Ishikawa (cell line): ENCODE results near the gene HMMR.

Experiments
- EGR1 ChIP-seq: IDR thresholded peaks from 2 replicates; pipeline ENCODE4 v1.6.1; 2012
- EP300 ChIP-seq: IDR thresholded peaks from 2 replicates; pipeline ENCODE4 v1.6.1; 2012; ENCODE audit warnings: borderline replicate concordance
- NFIC ChIP-seq: IDR thresholded peaks from 2 replicates; pipeline ENCODE4 v1.6.1; 2012
- RAD21 ChIP-seq: IDR thresholded peaks from 2 replicates; pipeline ENCODE4 v1.6.1; 2012; ENCODE audit warnings: low read depth
- TEAD4 ChIP-seq: IDR thresholded peaks from 2 replicates; pipeline ENCODE4 v1.6.1; 2012
- YY1 ChIP-seq: IDR thresholded peaks from 2 replicates; pipeline ENCODE4 v1.6.1; 2012; ENCODE audit warnings: low read depth
- ZBTB7A ChIP-seq: IDR thresholded peaks from 2 replicates; pipeline ENCODE4 v1.6.1; 2012; ENCODE audit warnings: low read depth
- TF ChIP-seq, protein P1 (sequence below): IDR thresholded peaks from 2 replicates; pipeline ENCODE4 v1.6.1; 2012; ENCODE audit warnings: low read depth, mild to moderate bottlenecking

DNA sequence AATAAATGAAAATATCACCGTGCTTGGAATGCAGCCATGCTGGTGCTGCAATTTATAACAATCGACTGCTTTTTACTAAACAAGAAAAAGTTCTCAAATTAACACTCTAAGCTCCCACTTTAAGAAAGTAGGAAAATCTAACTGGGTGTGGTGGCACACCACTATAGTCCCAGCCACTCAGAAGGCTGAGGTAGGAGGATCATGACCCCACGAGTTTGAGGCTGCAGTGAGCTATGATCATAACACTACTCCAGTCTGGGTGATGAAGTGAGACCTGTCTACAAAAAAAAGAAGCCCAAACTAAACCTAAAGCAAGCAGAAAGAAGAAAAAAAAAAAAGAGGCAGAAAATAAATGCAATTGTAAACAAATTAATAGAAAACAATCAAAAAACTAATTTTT lies 12.6 kb upstream of the HMMR start:
- TF ChIP-seq EGR1: no peak
- TF ChIP-seq TEAD4: no peak
- no peak for TF ChIP-seq RAD21
- TF ChIP-seq NFIC: no peak
- no peak for TF ChIP-seq YY1
- no peak for TF ChIP-seq EP300
- TF ChIP-seq, protein P1, sequence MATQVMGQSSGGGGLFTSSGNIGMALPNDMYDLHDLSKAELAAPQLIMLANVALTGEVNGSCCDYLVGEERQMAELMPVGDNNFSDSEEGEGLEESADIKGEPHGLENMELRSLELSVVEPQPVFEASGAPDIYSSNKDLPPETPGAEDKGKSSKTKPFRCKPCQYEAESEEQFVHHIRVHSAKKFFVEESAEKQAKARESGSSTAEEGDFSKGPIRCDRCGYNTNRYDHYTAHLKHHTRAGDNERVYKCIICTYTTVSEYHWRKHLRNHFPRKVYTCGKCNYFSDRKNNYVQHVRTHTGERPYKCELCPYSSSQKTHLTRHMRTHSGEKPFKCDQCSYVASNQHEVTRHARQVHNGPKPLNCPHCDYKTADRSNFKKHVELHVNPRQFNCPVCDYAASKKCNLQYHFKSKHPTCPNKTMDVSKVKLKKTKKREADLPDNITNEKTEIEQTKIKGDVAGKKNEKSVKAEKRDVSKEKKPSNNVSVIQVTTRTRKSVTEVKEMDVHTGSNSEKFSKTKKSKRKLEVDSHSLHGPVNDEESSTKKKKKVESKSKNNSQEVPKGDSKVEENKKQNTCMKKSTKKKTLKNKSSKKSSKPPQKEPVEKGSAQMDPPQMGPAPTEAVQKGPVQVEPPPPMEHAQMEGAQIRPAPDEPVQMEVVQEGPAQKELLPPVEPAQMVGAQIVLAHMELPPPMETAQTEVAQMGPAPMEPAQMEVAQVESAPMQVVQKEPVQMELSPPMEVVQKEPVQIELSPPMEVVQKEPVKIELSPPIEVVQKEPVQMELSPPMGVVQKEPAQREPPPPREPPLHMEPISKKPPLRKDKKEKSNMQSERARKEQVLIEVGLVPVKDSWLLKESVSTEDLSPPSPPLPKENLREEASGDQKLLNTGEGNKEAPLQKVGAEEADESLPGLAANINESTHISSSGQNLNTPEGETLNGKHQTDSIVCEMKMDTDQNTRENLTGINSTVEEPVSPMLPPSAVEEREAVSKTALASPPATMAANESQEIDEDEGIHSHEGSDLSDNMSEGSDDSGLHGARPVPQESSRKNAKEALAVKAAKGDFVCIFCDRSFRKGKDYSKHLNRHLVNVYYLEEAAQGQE: no peak
- TF ChIP-seq ZBTB7A: no peak
